Stimulated activated CD4-positive, alpha-beta T cell treated with anti-CD3 and anti-CD28 coated beads, Interleukin-1b, Interleukin-23, amount 100 ng/mL, for 48 hours (primary cell): ENCODE results near the gene DVL1.

Experiments
- DNase-seq: peaks from one replicate; pipeline ENCODE4 v3.0.0-alpha.2; 2020

The DVL1 gene

DNA sequence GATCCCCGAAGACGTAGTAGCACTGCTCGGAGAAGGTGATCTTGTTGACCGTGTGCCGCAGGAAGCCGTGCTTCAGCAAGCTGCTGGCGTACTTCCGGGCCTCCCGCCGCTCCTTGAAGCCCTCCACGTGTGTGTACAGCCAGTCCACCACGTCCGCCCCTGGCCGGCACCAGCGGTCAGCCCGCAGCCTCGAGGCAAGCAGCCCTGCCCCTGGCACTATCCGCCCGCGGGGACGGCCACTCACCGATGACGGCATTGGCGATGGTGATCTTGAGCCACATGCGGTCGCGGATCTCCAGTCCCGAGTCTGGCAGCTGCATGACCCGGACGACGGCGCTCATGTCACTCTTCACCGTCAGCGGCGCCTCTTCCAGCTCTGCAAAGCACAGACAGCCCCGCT, 10.9 kb downstream of the DVL1 start:
- DNase-seq: no peak

DNA sequence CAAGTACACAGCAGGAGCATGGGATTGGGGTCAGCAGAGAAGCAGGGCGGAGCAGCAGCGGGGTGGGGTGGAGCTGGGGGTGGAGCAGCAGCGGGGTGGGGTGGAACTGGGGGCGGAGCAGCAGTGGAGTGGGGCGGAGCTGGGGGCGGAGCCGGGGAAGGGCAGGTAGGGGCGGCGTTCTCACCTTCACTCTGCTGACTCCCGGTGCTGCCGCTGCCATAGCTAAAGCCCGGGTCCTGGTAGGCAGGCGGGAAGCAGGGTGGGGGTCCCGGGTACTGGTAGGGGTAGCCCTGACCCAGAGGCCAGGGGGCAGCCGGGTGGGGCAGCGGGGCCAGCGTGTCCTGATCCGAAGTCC, 11.4 kb downstream of the DVL1 start:
- DNase-seq: peak; percentile 36

DNA sequence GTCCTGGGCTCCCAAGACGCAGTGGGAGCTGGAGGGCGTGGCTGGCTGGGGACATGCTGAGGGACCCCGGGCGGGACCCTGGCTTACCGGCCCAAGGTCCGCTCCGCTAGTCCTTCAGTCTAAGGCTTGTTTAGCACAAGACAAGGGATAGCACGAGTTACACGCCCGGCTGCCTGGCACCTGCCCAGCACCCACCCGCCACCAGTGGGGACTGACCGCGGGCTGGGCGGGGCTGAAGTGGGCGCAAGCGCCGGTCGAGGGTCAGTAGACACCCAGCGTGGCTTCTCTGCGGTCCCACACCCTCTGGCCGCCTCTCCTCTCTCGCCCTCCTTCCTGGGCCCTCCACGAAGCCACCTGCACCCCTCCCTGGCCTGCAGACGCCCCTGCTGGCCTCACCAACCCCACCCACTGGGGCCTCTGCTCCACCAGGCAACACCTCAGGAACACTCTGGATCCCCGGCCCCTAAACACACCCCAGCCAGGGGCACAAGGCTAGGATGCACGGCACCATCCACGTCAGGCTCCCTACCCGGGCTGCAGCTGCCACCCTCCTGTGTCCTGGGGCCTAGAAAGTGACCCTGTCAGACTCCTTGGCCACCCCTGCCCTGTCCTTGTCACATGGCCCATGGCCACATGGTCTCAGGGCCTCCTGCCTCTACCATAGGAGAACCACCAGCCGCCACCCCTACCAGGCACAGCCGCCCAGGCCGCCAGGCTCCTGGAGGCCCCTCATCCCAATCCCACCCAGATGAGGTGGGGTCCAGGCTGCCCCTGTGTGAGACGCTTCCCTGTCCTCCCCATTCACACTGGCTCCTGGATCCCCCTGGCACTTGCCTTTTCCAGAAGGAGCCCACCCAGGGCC, 12.1 kb downstream of the DVL1 start:
- no peak for DNase-seq

DNA sequence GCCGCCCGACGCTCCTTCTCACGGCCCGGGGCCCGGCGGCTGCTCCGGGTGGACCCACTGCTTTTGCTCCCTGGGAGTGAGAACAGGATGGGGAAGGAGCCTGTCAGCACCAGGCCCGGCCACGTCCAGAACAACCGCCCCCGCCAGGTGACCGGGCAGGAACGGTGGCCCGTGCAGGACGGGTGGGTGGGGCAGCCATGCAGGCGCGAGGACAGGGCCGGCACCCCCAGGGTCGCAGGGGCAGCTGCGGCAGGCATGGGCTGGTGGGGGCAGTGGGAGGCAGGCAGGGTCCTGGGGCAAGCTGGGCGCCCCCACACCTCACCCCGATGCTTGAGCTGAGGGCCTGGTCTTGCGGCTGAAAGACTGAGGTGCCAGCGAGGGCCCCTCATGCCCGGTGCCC, 12.8 kb downstream of the DVL1 start:
- DNase-seq: no peak

DNA sequence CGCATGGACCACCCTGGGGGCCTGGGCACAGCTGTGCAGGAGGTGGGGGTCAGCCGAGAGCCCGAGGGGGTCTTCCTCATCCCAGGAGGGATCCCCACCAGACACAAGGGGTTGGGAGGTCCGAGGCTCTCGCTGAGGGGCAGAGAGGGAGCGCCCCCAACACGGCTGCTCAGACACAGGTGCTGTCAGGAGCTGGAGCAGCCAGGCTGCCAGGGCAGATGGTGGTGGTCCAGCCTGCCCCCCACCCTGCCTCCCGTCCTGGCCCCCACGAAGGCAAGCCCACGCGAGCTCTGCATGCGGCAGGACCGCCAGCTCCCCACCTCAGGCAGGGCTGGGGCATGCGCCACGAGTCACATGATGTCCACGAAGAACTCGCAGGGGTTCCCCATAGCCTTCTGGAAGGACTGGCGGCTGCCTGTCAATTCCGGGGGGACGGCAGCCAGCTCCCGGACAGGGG, 13.4 kb downstream of the DVL1 start:
- DNase-seq: no peak

DNA sequence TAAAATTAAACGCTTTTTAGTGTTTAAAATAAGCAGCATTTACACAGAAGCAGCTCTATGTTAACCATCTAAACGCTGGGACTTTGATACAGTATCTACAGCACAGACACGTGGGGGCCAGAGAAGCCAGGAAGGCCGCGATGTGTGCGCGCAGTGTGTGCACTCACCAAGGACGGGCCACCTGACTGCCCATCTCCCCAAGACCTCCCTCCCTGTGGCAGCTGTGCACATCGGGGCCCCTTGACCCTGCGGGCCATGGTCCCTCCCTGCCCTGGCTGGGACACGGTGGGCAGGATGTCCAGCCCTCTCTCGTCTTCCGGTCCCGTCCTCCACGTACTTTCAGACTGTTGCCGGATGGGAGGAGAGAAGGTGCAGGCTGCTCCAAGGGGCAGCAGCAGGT, 13.9 kb downstream of the DVL1 start:
- no peak for DNase-seq

DNA sequence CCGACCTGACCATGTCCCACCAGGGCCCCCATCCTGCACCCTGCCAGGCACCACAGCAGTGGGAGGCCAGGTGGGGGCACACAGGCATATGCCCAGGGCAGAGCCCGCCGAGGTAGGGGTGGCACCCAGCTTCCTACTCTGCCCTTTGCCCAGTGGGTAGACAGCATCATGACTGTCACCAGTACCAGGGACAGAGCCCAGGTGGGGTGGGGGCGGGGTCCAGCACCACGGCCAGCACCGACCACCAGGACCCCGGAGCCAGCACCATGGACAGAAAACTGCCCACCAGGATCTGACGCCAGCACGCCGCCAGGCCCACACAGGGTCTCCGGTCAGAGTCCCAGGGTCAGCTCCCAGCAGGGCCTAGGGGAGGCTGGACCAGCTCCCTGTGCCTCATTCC, 14.4 kb downstream of the DVL1 start:
- no peak for DNase-seq

DNA sequence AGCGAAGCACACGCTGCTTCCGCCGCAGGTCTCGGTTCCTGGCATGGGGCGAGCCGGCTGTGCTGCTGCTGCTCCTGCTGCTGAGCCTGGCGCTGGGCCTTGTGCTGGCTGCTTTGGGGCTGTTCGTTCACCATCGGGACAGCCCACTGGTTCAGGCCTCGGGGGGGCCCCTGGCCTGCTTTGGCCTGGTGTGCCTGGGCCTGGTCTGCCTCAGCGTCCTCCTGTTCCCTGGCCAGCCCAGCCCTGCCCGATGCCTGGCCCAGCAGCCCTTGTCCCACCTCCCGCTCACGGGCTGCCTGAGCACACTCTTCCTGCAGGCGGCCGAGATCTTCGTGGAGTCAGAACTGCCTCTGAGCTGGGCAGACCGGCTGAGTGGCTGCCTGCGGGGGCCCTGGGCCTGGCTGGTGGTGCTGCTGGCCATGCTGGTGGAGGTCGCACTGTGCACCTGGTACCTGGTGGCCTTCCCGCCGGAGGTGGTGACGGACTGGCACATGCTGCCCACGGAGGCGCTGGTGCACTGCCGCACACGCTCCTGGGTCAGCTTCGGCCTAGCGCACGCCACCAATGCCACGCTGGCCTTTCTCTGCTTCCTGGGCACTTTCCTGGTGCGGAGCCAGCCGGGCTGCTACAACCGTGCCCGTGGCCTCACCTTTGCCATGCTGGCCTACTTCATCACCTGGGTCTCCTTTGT, 15.5 kb downstream of the DVL1 start:
- no peak for DNase-seq

DNA sequence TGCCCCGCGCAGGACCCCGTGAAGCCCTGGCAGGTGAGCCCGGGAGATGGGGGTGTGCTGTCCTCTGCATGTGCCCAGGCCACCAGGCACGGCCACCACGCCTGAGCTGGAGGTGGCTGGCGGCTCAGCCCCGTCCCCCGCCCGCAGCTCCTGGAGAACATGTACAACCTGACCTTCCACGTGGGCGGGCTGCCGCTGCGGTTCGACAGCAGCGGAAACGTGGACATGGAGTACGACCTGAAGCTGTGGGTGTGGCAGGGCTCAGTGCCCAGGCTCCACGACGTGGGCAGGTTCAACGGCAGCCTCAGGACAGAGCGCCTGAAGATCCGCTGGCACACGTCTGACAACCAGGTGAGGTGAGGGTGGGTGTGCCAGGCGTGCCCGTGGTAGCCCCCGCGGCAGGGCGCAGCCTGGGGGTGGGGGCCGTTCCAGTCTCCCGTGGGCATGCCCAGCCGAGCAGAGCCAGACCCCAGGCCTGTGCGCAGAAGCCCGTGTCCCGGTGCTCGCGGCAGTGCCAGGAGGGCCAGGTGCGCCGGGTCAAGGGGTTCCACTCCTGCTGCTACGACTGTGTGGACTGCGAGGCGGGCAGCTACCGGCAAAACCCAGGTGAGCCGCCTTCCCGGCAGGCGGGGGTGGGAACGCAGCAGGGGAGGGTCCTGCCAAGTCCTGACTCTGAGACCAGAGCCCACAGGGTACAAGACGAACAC, 16.3 kb downstream of the DVL1 start:
- no peak for DNase-seq

DNA sequence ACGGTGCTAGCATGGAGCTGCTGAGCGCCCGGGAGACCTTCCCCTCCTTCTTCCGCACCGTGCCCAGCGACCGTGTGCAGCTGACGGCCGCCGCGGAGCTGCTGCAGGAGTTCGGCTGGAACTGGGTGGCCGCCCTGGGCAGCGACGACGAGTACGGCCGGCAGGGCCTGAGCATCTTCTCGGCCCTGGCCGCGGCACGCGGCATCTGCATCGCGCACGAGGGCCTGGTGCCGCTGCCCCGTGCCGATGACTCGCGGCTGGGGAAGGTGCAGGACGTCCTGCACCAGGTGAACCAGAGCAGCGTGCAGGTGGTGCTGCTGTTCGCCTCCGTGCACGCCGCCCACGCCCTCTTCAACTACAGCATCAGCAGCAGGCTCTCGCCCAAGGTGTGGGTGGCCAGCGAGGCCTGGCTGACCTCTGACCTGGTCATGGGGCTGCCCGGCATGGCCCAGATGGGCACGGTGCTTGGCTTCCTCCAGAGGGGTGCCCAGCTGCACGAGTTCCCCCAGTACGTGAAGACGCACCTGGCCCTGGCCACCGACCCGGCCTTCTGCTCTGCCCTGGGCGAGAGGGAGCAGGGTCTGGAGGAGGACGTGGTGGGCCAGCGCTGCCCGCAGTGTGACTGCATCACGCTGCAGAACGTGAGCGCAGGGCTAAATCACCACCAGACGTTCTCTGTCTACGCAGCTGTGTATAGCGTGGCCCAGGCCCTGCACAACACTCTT, 17.0 kb downstream of the DVL1 start:
- no peak for DNase-seq

DNA sequence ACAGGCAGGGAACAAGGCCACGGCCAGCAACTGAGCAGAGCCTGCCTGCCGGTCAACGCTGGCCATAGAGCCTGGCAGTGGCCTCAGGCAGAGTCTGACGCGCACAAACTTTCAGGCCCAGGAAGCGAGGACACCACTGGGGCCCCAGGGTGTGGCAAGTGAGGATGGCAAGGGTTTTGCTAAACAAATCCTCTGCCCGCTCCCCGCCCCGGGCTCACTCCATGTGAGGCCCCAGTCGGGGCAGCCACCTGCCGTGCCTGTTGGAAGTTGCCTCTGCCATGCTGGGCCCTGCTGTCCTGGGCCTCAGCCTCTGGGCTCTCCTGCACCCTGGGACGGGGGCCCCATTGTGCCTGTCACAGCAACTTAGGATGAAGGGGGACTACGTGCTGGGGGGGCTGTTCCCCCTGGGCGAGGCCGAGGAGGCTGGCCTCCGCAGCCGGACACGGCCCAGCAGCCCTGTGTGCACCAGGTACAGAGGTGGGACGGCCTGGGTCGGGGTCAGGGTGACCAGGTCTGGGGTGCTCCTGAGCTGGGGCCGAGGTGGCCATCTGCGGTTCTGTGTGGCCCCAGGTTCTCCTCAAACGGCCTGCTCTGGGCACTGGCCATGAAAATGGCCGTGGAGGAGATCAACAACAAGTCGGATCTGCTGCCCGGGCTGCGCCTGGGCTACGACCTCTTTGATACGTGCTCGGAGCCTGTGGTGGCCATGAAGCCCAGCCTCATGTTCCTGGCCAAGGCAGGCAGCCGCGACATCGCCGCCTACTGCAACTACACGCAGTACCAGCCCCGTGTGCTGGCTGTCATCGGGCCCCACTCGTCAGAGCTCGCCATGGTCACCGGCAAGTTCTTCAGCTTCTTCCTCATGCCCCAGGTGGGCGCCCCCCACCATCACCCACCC, 17.9 kb downstream of the DVL1 start, which contains the start of gene TAS1R3:
Gene TAS1R3 (plus strand): TSS at position 213 of the 898 bp plus-strand sequence. CDS start 66 bp downstream, at position 279.
- DNase-seq: no peak

DNA sequence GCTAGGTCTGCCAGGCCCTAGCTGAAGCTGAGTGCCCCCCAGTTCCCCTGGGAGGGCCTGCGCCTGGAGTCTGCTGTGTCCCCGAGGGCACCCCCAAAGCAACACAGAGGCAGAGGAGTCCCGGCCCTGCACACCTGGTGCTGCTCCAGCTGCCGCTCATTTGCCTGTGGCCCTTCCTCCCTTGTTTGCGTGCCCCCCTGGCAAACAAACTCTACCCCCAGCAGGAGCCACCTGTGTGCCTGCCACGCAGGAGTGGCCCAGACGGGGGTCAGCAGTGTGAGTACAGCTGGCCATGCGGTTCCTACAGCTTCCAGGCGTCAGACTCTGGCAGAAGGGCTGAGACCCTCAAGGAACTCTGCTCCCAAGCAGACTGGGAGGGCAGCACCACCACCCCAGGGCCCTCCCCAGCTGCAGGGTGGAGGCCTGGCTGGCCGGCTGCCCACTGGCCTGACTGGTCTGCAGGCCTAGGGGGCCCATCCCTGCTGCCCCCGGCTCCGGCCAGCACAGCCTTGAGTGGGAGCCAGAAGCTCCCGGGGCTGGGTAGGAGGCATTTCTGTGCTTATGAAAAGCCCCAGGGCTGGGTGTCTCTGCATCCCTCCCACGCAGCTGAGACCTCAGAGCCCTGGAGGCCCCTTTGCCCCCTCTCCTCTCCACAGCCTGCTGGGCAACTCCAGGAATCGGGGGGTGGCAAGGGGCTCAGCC, 18.7 kb downstream of the DVL1 start:
- no peak for DNase-seq

DNA sequence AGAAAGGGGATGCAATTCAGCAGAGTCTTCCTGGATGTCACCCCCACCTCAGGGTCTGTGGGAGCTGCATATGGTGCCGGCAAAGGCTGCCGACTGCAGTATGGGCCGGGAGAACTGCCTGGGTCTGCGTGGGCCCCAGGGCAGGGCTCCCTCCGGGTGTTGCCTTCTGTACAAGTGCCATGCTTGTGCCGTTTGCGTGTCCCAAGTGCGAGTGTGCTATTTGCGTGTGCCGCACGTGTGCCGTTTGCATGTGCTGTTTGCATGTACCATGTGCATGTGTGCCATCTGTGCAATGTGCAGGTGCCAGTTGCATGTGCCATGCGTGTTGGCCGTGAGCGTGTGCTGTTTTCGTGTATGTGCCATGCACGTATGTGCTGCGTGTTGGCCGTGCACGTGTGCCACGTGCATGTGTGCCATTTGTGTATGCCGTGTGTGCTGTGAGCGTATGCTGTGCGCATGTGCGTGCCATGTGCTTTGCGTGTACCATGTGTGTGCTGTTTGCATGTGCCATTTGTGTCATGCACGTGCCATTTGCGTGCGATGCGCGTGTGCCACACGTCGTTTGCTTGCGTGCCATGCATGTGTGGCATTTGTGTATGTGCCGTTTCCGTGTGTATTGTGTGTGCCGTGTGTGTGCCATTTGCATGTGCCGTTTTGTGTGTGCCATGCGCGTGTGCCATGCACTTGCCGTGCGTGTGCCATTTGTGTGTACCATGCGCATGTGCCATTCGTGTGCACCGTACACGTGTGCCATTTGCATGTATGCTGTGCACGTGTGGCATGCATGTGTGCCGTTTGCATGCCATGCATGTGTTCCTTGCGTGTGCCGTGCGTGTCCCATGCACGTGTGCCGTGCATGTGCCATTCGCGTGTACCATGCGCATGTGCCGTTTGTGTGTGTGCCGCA, 19.7 kb downstream of the DVL1 start:
- DNase-seq: no peak

DNA sequence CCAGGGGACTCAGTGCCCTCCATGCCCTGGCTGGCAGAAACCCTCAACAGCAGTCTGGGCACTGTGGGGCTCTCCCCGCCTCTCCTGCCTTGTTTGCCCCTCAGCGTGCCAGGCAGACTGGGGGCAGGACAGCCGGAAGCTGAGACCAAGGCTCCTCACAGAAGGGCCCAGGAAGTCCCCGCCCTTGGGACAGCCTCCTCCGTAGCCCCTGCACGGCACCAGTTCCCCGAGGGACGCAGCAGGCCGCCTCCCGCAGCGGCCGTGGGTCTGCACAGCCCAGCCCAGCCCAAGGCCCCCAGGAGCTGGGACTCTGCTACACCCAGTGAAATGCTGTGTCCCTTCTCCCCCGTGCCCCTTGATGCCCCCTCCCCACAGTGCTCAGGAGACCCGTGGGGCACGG, 21.0 kb downstream of the DVL1 start:
- no peak for DNase-seq

DNA sequence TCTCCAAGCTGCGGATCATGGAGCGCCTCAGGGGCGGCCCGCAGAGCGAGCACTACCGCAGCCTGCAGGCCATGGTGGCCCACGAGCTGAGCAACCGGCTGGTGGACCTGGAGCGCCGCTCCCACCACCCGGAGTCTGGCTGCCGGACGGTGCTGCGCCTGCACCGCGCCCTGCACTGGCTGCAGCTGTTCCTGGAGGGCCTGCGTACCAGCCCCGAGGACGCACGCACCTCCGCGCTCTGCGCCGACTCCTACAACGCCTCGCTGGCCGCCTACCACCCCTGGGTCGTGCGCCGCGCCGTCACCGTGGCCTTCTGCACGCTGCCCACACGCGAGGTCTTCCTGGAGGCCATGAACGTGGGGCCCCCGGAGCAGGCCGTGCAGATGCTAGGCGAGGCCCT, 21.9 kb downstream of the DVL1 start:
- no peak for DNase-seq

DNA sequence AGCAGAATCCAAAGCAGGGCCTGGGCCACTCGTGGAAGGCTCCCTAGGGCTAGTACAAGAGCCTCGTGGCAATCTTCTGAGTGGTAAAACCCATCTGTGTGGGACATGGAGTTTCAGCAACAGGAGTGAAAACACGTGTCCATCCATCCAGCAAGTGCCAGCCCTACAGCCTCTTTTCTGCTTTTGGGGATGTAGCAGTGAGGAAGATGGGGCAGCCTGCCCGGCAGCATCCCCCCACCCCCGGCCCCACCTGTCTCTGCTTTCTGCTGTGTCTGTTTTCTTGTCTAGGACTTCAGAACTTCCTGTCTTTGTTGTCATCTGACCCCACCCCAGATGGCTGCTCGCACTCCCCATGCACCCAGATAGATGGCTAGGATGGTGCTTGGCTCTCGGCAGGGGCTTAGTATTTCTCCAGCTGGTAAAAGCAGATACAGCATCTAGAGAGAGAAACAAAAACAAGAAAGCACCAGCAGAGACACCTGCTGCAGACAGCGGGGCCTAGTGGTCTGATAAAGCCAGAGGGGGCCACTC, 23.1 kb downstream of the DVL1 start:
- no peak for DNase-seq

DNA sequence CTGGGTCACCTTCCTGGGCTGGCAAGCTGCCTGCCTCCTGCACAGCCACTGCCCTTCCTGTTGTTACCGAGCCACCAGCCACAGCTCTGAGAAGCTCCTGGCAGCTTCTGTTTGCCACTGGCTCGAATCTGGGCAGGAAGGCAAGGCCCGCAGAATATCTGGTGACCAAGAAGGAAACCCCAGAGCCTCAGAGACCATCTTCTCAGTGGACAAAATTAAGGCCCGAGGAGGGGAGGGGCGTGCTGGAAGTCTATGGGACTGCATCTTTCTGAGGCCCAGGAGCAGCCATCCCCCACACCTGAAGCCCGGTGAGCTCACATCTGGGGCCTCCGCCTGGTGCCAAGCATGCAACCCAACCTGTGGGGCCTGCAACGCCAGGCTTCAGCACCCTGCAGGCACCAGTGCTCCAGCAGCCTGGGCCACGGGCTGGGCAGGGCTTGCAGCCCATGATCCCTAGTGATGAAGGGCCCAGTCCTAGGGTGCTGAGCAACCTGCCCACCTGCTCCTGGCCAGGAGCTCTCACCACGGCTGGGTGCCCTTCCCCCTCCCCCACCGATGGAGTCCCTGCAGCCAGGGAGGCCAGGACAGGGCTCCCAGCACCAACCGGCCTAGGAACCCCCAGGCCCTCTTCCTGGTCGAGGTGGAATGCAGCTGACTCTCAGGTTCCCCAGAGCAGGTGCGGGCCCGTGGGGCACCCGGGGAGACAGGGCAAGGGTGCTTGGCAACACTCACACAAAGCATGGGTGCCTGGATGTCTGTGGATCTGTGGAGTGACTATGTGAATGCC, 23.7 kb downstream of the DVL1 start:
- DNase-seq: no peak

DNA sequence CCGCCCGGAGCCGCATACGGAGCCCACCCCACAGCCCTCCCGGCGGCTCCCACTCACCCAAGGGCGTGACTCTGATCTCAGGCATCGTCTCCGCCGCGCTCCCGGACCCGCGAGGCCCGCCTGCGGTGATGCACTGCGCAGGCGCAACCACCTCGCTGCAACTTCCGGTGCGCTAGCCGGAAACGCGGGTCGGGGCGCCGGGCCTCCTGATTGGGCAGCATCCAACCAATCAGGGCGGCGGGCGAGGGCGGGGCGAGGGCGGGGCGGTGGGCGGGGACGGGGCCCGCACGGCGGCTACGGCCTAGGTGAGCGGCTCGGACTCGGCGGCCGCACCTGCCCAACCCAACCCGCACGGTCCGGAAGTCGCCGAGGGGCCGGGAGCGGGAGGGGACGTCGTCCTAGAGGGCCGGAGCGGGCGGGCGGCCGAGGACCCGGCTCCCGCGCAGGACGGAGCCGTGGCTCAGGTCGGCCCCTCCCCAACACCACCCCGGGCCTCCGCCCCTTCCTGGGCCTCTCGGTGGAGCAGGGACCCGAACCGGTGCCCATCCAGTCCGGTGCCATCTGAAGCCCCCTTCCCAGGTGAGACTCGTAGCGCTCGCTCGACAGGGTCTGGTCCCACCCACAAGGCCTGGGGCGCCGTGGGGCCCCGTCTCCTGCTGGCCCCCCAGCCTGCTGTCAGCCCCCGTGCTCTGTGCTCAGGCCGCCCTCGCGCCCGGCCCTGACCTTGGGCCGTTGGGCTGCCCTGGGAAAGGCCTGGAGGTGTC, 24.5 kb downstream of the DVL1 start, which contains the start of the genes CPTP and INTS11:
Gene CPTP (plus strand): TSS at position 279 of the 764 bp plus-strand sequence. CDS start 2,109 bp downstream, outside the sequence.
Gene INTS11 (minus strand): TSS at position 137 of the 764 bp plus-strand sequence. CDS start 52 bp downstream, at position 85.
- peak; percentile 96 for DNase-seq
